HFFc6 (cell line): ENCODE results near the gene CRAMP1. TPM values are rescaled to one million over a fixed set of nuclear protein-coding genes. Genes with fewer than 3 reads are reported as not detected.
A peak's percentile ranks its signal among the peaks of the same experiment; 100 is the strongest.

Source experiments
- DNase-seq: peaks from one replicate; pipeline ENCODE4 v3.0.0-alpha.2; 2018
- H3K27ac Mint-ChIP-seq: 2 replicates; pipeline ENCODE4 v1.8.0; 2020; ENCODE audit warnings: mild to moderate bottlenecking, mixed read lengths
- H3K27me3 Mint-ChIP-seq: 2 replicates; pipeline ENCODE4 v1.8.0; 2021; ENCODE audit warnings: mild to moderate bottlenecking, moderate library complexity, mixed read lengths; ENCODE audit not compliant: insufficient read depth
- H3K36me3 Mint-ChIP-seq: 2 replicates; pipeline ENCODE4 v1.8.0; 2021; ENCODE audit warnings: low read depth, mixed read lengths
- H3K4me1 Mint-ChIP-seq: 2 replicates; pipeline ENCODE4 v1.8.0; 2020; ENCODE audit warnings: low read depth, mixed read lengths
- H3K4me3 Mint-ChIP-seq: 2 replicates; pipeline ENCODE4 v1.8.0; 2020; ENCODE audit warnings: mild to moderate bottlenecking, moderate library complexity, mixed read lengths
- H3K9me3 Mint-ChIP-seq: 2 replicates; pipeline ENCODE4 v1.8.0; 2020; ENCODE audit warnings: mild to moderate bottlenecking, mixed read lengths
- long read RNA-seq: library from polyadenylated mRNA; unstranded; transcript quantifications from one replicate; pipeline ENCODE4 v2.0.0, GENCODE V29; 2019
- total RNA-seq, 6 experiments: library from RNA; stranded (reverse); fragmentation: NEBNext Ultra II Directional; extraction: Animal tissue kit (Norgen Biotek cat#: 25700); gene quantifications; 2 replicates in 1 of 6; 3 replicates in 5 of 6; pipeline ENCODE4 v1.2.3, GENCODE V29; 2021
- TF ChIP-seq, protein P1 (sequence below): fragments of 200-600 bp; sonication (generic); IDR thresholded peaks from 2 replicates; pipeline ENCODE4 v1.5.0; 2021; ENCODE audit warnings: antibody characterized with exemption, mild to moderate bottlenecking

Gene CRAMP1, protein sequence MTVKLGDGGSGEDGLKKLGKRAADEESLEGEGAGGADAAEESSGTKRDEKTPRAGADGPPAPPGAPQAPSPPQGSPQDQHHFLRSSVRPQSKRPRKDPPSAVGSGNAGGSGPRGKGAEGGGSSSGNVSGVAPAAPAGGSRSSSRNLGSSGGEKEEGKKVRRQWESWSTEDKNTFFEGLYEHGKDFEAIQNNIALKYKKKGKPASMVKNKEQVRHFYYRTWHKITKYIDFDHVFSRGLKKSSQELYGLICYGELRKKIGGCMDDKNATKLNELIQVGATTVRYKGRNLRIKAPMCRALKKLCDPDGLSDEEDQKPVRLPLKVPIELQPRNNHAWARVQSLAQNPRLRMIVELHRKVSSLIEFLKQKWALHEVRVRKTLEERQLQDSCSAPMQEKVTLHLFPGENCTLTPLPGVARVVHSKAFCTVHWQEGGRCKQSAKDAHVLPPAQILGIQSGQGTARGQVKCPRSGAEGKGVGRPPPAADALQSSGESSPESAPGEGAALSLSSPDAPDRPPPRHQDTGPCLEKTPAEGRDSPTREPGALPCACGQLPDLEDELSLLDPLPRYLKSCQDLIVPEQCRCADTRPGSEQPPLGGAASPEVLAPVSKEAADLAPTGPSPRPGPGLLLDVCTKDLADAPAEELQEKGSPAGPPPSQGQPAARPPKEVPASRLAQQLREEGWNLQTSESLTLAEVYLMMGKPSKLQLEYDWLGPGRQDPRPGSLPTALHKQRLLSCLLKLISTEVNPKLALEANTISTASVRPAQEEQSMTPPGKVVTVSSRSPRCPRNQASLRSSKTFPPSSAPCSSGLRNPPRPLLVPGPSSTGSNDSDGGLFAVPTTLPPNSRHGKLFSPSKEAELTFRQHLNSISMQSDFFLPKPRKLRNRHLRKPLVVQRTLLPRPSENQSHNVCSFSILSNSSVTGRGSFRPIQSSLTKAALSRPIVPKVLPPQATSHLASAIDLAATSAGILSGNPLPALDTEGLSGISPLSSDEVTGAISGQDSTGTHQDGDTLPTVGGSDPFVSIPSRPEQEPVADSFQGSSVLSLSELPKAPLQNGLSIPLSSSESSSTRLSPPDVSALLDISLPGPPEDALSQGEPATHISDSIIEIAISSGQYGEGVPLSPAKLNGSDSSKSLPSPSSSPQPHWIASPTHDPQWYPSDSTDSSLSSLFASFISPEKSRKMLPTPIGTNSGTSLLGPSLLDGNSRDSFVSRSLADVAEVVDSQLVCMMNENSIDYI (N-terminal part only)
- total RNA-seq = 10 to 100 TPM; 10.7 to 14.2 (median 12.4) TPM
- long read RNA-seq = 0 reads

DNA sequence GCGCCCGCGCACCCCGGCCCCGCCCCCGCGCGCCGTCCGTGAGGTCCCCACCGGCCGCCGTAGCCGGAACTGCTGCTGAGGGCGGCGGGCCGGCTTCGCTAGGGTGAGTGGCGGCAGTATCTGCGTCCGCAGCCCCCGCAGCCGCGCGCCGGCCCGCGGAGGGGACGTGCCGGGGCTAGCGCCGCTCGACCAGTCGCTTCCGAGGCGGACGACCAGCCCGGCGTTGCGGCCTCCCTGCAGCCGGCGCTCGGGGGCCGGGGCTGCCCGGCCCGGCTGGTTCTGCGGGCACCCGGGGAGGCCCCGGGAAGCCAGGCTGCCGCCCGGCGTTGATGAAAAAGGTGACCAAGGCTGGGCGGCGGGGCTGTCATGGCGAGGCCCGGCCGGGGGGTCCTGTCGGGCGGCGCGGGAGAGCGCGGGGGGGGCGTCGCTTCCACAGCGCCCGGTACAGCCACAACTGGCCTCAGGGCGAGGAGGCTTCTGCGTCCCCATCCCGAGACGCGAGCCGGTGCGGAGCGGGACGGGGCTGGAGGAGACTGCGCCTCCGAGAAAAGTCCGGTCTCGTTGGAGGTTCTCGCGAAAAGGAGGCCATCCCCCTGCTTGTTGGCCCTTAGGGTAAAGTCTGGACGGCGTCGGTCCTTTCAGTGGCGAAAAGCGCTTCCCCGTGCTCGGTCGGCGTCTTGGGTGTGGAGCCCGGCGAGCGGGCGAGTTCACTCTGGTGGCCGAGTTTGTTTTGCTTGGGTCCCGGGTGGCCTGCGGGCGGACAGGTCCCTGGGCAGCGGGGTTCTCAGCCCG lies at the start of gene CRAMP1:
CRAMP1 (plus strand) TSS at position 41 of the 792 bp plus-strand sequence. CDS start 2,280 bp downstream, outside the sequence.
- H3K27ac Mint-ChIP-seq = peak within 1 kb of the TSS; percentile 95
- H3K4me1 Mint-ChIP-seq = peaks cover 32% of the 10 kb centered on the region
- H3K36me3 Mint-ChIP-seq = peaks cover 9% of the 10 kb centered on the region; the same call in 1 of the 2 replicates
- H3K4me3 Mint-ChIP-seq = peak within 1 kb of the TSS; percentile 94
- no peaks in the 10 kb centered on the region for H3K9me3 Mint-ChIP-seq
- peaks cover 4% of the 10 kb centered on the region for H3K27me3 Mint-ChIP-seq
- peak; percentile 21 for DNase-seq
- TF ChIP-seq, protein P1, sequence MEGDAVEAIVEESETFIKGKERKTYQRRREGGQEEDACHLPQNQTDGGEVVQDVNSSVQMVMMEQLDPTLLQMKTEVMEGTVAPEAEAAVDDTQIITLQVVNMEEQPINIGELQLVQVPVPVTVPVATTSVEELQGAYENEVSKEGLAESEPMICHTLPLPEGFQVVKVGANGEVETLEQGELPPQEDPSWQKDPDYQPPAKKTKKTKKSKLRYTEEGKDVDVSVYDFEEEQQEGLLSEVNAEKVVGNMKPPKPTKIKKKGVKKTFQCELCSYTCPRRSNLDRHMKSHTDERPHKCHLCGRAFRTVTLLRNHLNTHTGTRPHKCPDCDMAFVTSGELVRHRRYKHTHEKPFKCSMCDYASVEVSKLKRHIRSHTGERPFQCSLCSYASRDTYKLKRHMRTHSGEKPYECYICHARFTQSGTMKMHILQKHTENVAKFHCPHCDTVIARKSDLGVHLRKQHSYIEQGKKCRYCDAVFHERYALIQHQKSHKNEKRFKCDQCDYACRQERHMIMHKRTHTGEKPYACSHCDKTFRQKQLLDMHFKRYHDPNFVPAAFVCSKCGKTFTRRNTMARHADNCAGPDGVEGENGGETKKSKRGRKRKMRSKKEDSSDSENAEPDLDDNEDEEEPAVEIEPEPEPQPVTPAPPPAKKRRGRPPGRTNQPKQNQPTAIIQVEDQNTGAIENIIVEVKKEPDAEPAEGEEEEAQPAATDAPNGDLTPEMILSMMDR = no peak

DNA sequence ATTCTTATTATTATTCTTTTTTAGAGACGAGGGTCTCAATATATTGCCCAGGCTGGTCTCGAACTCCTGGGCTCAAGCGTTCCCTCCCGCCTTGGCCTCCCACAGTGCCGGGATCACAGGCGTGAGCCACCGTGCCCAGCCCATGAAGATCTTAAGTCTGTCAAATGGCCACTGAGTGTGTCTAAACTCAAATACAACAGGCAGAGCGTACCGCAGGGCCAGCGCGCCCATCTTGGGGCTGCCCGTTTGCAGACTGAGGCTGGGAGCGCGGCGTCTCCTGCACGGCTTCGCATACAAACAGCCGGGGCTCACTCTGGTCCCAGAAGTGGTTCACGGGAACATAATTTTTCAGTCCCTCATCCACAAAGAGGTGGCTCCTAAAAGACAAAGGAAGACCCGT lies 48.4 kb upstream of the CRAMP1 start:
- Mint-ChIP-seq H3K27me3 (peaks cover 6% of the 10 kb centered on the region), H3K27ac (no peak overlapping the region), H3K4me1 (peaks cover 7% of the 10 kb centered on the region), H3K4me3 (no peak overlapping the region), H3K9me3 (no peaks in the 10 kb centered on the region), H3K36me3 (peaks cover 17% of the 10 kb centered on the region; the same call in 1 of the 2 replicates)
- TF ChIP-seq, protein P1 = no peak
- DNase-seq = no peak

DNA sequence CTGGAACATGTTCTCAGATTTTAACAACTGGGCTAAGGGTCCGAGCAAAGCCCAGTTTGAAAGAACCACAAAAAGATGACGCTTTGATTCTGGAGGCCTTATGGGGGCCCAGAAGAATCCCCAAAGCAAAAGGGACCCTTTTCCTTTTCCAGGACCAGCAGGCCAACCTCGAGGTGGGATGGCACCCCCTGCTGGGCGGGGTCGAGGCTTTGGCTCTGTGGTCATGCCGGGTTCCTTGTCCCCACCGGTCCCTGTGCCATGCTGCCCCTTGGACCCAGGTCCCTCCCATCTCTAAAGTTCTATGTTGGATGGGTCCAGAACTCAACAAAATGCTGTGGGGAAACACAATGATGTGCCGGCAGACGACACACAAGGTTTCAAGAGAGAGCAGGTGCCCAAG lies 47.8 kb upstream of the CRAMP1 start:
- Mint-ChIP-seq H3K9me3 (no peaks in the 10 kb centered on the region), H3K4me3 (no peak overlapping the region), H3K4me1 (peaks cover 7% of the 10 kb centered on the region), H3K27ac (no peak overlapping the region), H3K27me3 (peaks cover 6% of the 10 kb centered on the region), H3K36me3 (peaks cover 17% of the 10 kb centered on the region; the same call in 1 of the 2 replicates)
- TF ChIP-seq, protein P1 = peak; percentile 66
- DNase-seq = no peak

DNA sequence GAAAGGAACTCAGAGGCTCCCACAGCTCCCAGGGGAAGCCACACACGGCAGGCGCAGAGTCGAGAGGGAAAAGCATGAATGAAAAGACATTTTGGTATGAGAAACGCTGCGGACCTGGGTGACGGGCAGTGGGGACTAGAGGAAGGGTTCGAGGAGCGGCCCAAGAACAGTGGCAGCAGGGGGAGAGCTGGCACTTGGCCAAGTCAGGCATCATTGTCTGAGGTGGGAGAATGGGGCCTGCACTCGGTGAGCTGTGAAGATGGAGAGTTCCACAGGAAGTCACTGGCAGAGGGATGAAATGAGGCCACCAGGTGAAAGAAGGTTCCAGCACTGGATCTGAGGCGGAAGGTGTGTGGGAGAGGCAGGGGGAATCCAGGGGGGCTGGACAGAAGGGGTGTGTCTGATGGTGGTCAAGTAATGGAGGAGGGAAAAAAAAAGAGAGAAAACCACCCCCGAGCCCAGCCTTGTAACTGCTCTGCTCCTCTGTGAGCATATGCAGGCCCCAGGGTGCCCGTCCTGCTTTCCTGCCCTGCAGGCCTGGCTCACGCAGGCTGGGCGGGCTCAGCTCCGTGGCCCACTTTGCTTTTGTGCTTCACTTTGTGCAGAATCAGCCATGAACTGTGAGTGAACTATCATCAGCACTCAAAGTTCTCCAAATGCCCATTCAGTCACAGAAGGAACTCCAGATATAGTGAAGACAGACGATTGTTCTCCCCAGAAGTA lies 46.9 kb upstream of the CRAMP1 start:
- peaks cover 2% of the 10 kb centered on the region for H3K27me3 Mint-ChIP-seq
- TF ChIP-seq, protein P1 = no peak
- H3K36me3 Mint-ChIP-seq = peaks cover 11% of the 10 kb centered on the region; the same call in 1 of the 2 replicates
- peaks cover 7% of the 10 kb centered on the region for H3K4me1 Mint-ChIP-seq
- no peak overlapping the region for H3K27ac Mint-ChIP-seq
- no peak overlapping the region for H3K4me3 Mint-ChIP-seq
- no peak for DNase-seq
- no peaks in the 10 kb centered on the region for H3K9me3 Mint-ChIP-seq
